Measurements from ENCODE around the gene GRIFIN.
A peak's percentile ranks its signal among the peaks of the same experiment; 100 is the strongest.

GRIFIN gene

GRCh38 chr7:2497500-2498336, 21.5 kb upstream of the GRIFIN start:
- DNase-seq: no peak

GRCh38 chr7:2497065-2497464, 20.9 kb upstream of the GRIFIN start:
- no peak for DNase-seq

GRCh38 chr7:2496375-2496774, 20.2 kb upstream of the GRIFIN start:
- DNase-seq: no peak

- no peak for DNase-seq
Measured at GRCh38 chr7:2495418-2496299, 19.5 kb upstream of the GRIFIN start.

GRCh38 chr7:2494191-2495130, 18.3 kb upstream of the GRIFIN start:
- no peak for DNase-seq

GRCh38 chr7:2493205-2494164, 17.3 kb upstream of the GRIFIN start:
- no peak for DNase-seq

GRCh38 chr7:2492038-2492437, 15.8 kb upstream of the GRIFIN start:
- DNase-seq: no peak

GRCh38 chr7:2490181-2490651, 14.0 kb upstream of the GRIFIN start:
- no peak for DNase-seq

- DNase-seq: no peak
Measured at GRCh38 chr7:2488681-2489080, 12.5 kb upstream of the GRIFIN start.

- DNase-seq: no peak
Measured at GRCh38 chr7:2488272-2488645, 12.1 kb upstream of the GRIFIN start.

- DNase-seq: no peak
Measured at GRCh38 chr7:2487586-2488271, 11.5 kb upstream of the GRIFIN start.

- no peak for DNase-seq
Measured at GRCh38 chr7:2484868-2485267, 8.7 kb upstream of the GRIFIN start.

- no peak for DNase-seq
Measured at GRCh38 chr7:2483494-2483893, 7.3 kb upstream of the GRIFIN start.

GRCh38 chr7:2482725-2483451, 6.7 kb upstream of the GRIFIN start:
- DNase-seq: no peak

- DNase-seq: no peak
Measured at GRCh38 chr7:2481195-2481594, 5.0 kb upstream of the GRIFIN start.

- DNase-seq: no peak
Measured at GRCh38 chr7:2480070-2480408, 3.8 kb upstream of the GRIFIN start.

GRCh38 chr7:2479276-2480069, 3.3 kb upstream of the GRIFIN start:
- DNase-seq: no peak

GRCh38 chr7:2478800-2479199, 2.6 kb upstream of the GRIFIN start:
- no peak for DNase-seq

- DNase-seq: peak; percentile 25 to 42
Measured at GRCh38 chr7:2478399-2478785, 2.2 kb upstream of the GRIFIN start.
